Heart right ventricle (tissue), 16 donors: Measurements from ENCODE around the gene ZNF641. TPM values are rescaled to one million over a fixed set of nuclear protein-coding genes. Genes with fewer than 3 reads are reported as not detected.

ENCODE experiments used
- ATAC-seq, 8 donors: fragments of 200-7000 bp; cut with Tn5 transposase; one replicate each; pipeline ENCODE4 v1.9.1; 2020; ENCODE audit warnings: mild to moderate bottlenecking in 8 of 8, moderate library complexity in 8 of 8, moderate number of reproducible peaks in 1 of 8
- DNase-seq, 2 donors: peaks; one replicate each; pipeline ENCODE4 v3.0.0-alpha.2; 2020
- H3K27ac ChIP-seq, 10 donors: fragments of 200-600 bp; sonication (generic) in 2 of 10; one replicate each; pipeline versions ENCODE4 v1.5.0 to v1.8.0; 2020 to 2022; ENCODE audit warnings: mild to moderate bottlenecking in 3 of 10
- H3K27me3 ChIP-seq, 7 donors: fragments of 200-600 bp; one replicate each; pipeline ENCODE4 v1.8.0; 2021 to 2022; ENCODE audit warnings: mild to moderate bottlenecking in 2 of 7
- H3K36me3 ChIP-seq, 9 donors: fragments of 200-600 bp; sonication (generic) in 1 of 9; one replicate each; pipeline versions ENCODE4 v1.5.0 to v1.8.0; 2020 to 2022; ENCODE audit warnings: mild to moderate bottlenecking in 2 of 9
- H3K4me1 ChIP-seq, 9 donors: fragments of 200-600 bp; sonication (generic) in 1 of 9; one replicate each; pipeline versions ENCODE4 v1.5.0 to v1.8.0; 2020 to 2022; ENCODE audit warnings: mild to moderate bottlenecking in 4 of 9
- H3K4me3 ChIP-seq, 10 donors: fragments of 200-600 bp; sonication (generic) in 2 of 10; one replicate each; pipeline versions ENCODE4 v1.5.0 to v1.8.0; 2020 to 2022; ENCODE audit warnings: mild to moderate bottlenecking in 7 of 10, moderate library complexity in 2 of 10
- H3K9me3 ChIP-seq, 11 donors: fragments of 200-600 bp in 10 of 11; sonication (generic) in 2 of 11; one replicate each; pipeline versions ENCODE4 v1.5.0 to v1.8.0; 2013 to 2022; ENCODE audit warnings: mild to moderate bottlenecking in 2 of 11, control low read depth in 1 of 11, moderate library complexity in 1 of 11
- CTCF ChIP-seq, 9 donors: fragments of 200-600 bp; sonication (generic) in 2 of 9; IDR thresholded peaks; one replicate each; pipeline versions ENCODE4 v1.5.0 to v1.8.0; 2021 to 2022; ENCODE audit warnings: antibody characterized with exemption in 9 of 9, mild to moderate bottlenecking in 5 of 9, moderate library complexity in 1 of 9
- WGBS, 2 donors: extraction: QIAGEN DNeasy Blood & Tissue Kit; methylation state at CpG; one replicate each; pipeline ENCODE4 v1.1.7; 2013; ENCODE audit warnings: inconsistent platforms in 1 of 2; 5-methylcytosine and 5-hydroxymethylcytosine counted together
- intact Hi-C, 10 donors: fragments of 100-400 bp; cut with DNase I; formaldehyde crosslinking; loops; one replicate each; pipeline versions ENCODE4 v1.11.1 to v1.14.2; 2022
- polyA plus RNA-seq, 2 donors: library from polyadenylated mRNA; stranded (reverse); fragments of 200-250 nt; gene quantifications; one replicate each; pipeline ENCODE4 v1.2.3, GENCODE V29; 2013
- total RNA-seq, 10 donors: library from RNA; stranded (reverse); fragmentation: NEBNext Ultra II Directional in 3 of 10; extraction: Animal tissue kit (Norgen Biotek cat#: 25700) in 3 of 10; gene quantifications; one replicate each; pipeline versions ENCODE4 v1.2.1 to v1.2.4, GENCODE V29; 2021 to 2023
- donor health status: Arrhythmogenic right ventricular cardiomyopathy.
- donor health status: ischemic (EF 13 %, LVEDD 7.1; RV severe dilation, severe dysfunction).
- donor health status: healthy with polysubstance abuse.
- donor health status: DM: no; HTN: yes; CAD: no.
- donor health status: DM: no; HTN: no; CAD: no.
- donor health status: ischemic (EF 25% LVEDD 6.9; RV normal size, moderate dysfunction).
- donor health status: ischemic (EF 25% LVEDD 5.7; RV mildly dilated, moderate dysfunction).
- donor health status: healthy.
- donor health status: DM: yes; HTN: yes; CAD: no.
- donor health status: Ischemic cardiomyopathy.
- donor health status: ischemic (EF 35%, LVEDD 5.7; RV mildly dilated, moderate dysfunction).
- donor health status: nonischemic (EF 11% LVEDD 7.7; RV severe dilation, severe dysfunction).
- donor health status: DM: yes; HTN: yes; CAD: no.
- donor health status: PGD.
- donor health status: ischemic (EF 29% LVEDD 5.4; RV normal size, mild dysfunction).
- donor health status: nonischemic (EF 23%, LVEDD 6.1; RV moderate dilation, normal function).

ZNF641 gene
- total and polyA plus RNA-seq, 12 donors: 3.6 to 19.1 (median 14.5) TPM

DNA sequence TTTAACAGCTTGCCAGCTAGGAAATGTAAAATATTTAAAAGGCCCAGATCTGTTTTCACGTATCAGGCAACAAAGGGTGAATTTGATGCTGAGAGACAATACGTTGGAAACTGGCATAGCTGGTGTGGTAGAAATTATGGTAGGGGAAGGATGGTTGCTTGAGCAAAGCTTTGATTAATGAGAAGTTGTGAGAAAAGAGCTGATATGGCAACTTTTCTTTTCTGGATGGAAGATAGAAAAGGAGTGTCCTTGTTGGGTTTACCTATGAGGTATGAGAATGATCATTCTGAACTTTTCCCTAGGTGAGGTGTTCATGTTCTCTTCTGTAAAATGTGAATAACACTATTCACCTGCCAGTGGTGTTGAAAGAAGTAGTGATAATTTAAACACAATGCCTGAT, 34.2 kb downstream of the ZNF641 start:
- WGBS, 2 donors: 84% methylated on average over 2 of the region's 2 CpGs; no CpG with 5 or more reads in 1 of the 2 donors
- Histone ChIP-seq H3K27me3 (no peaks in the 10 kb centered on the region), H3K4me1 (peaks cover 0 to 4% (median 0%) of the 10 kb centered on the region in 9 donors), H3K27ac (no peak overlapping the region), H3K9me3 (peaks cover 0 to 13% (median 0%) of the 10 kb centered on the region in 11 donors), H3K4me3 (no peak overlapping the region), H3K36me3 (no peaks in the 10 kb centered on the region)
- TF ChIP-seq CTCF (IDR thresholded peaks at IDR 0.05): no peak
- intact Hi-C loops: no loop called here
- ATAC-seq (no peak), DNase-seq (no peak)

- intact Hi-C loops: no loop called here
- no peak for TF ChIP-seq CTCF (IDR thresholded peaks at IDR 0.05)
- Histone ChIP-seq H3K4me1 (peaks cover 0 to 6% (median 0%) of the 10 kb centered on the region in 9 donors), H3K36me3 (no peaks in the 10 kb centered on the region), H3K27ac (no peak overlapping the region), H3K27me3 (no peaks in the 10 kb centered on the region), H3K4me3 (no peak overlapping the region), H3K9me3 (peaks cover 0 to 6% (median 0%) of the 10 kb centered on the region in 11 donors)
- DNase-seq (no peak), ATAC-seq (no peak)
- WGBS, 2 donors: 28 to 30% methylated on average over 3 of the region's 3 CpGs
Measured at GRCh38 chr12:48311313-48311712, 39.4 kb downstream of the ZNF641 start.

- H3K4me1 ChIP-seq: peaks cover 0 to 6% (median 3%) of the 10 kb centered on the region in 9 donors
- ATAC-seq (no peak), DNase-seq (no peak)
- H3K36me3 ChIP-seq: no peaks in the 10 kb centered on the region
- H3K27ac ChIP-seq: no peak overlapping the region
- no peak overlapping the region for H3K4me3 ChIP-seq
- H3K9me3 ChIP-seq: no peaks in the 10 kb centered on the region
- intact Hi-C loops: no loop called here
- TF ChIP-seq CTCF (IDR thresholded peaks at IDR 0.05): no peak
- no peaks in the 10 kb centered on the region for H3K27me3 ChIP-seq
- WGBS, 2 donors: 95 to 96% methylated on average over 13 of the region's 13 CpGs
Measured at GRCh38 chr12:48307269-48307668, 43.5 kb downstream of the ZNF641 start.

DNA sequence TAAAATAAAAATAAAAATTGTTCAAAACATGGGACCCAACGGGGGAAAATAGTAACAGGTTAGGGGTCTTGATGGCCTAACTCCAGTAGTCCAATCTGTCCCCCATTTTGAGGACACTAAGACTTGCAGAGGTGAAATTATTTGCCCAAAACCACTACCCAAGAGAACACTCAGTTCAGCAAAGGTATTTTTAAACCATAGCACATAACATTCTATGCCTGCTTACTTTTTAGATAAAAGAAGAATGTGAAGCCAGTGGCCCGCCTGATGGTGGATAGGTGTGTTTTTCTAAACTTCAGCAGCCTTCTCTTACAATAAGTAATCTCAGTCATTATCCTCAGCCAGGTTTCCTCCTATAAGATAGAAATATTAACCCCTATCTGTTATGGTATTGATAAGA, 45.5 kb downstream of the ZNF641 start:
- TF ChIP-seq CTCF (IDR thresholded peaks at IDR 0.05): no peak
- H3K4me3 ChIP-seq: no peak overlapping the region
- 79% methylated on average over 2 of the region's 2 CpGs for WGBS, 2 donors
- peaks cover 0 to 7% (median 0%) of the 10 kb centered on the region in 9 donors for H3K4me1 ChIP-seq
- ATAC-seq (peak in 1 of 8 donors; percentile 65), DNase-seq (no peak)
- H3K36me3 ChIP-seq: no peaks in the 10 kb centered on the region
- H3K27me3 ChIP-seq: no peaks in the 10 kb centered on the region
- intact Hi-C loops: no loop called here
- no peaks in the 10 kb centered on the region for H3K9me3 ChIP-seq
- H3K27ac ChIP-seq: no peak overlapping the region
